KMS-11 (cell line): Measurements from ENCODE around the gene SUPT4H1.

Experiments
- H2AFZ ChIP-seq: fragments of 200-600 bp; sonication (generic); 2 replicates; pipeline ENCODE4 v1.6.1; 2016; ENCODE audit warnings: antibody characterized with exemption, mixed run types, low read depth
- H3K27ac ChIP-seq: fragments of 200-600 bp; sonication (generic); 2 replicates; pipeline ENCODE4 v1.6.1; 2016; ENCODE audit warnings: mild to moderate bottlenecking, mixed run types
- H3K27me3 ChIP-seq: fragments of 200-600 bp; sonication (generic); 2 replicates; pipeline ENCODE4 v1.6.1; 2017; ENCODE audit warnings: mild to moderate bottlenecking, low read depth, mixed run types, moderate library complexity; ENCODE audit not compliant: insufficient read depth
- H3K36me3 ChIP-seq: fragments of 200-600 bp; sonication (generic); 2 replicates; pipeline ENCODE4 v1.6.1; 2017; ENCODE audit warnings: mild to moderate bottlenecking, mixed run types; ENCODE audit not compliant: insufficient read depth
- H3K4me1 ChIP-seq: fragments of 200-600 bp; sonication (generic); 2 replicates; pipeline ENCODE4 v1.6.1; 2016; ENCODE audit warnings: mild to moderate bottlenecking, low read depth, mixed run types; ENCODE audit not compliant: poor library complexity, severe bottlenecking
- H3K4me2 ChIP-seq: fragments of 200-600 bp; sonication (generic); 2 replicates; pipeline ENCODE4 v1.7.0; 2016; ENCODE audit warnings: mild to moderate bottlenecking, mixed run types
- H3K4me3 ChIP-seq: fragments of 200-600 bp; sonication (generic); IDR thresholded peaks from 2 replicates; pipeline ENCODE4 v1.6.1; 2017; ENCODE audit warnings: low read depth, low read length, mixed read lengths; ENCODE audit not compliant: insufficient read depth
- H3K79me2 ChIP-seq: fragments of 200-600 bp; sonication (generic); 2 replicates; pipeline ENCODE4 v1.6.1; 2016; ENCODE audit warnings: low read depth, mixed run types; ENCODE audit not compliant: insufficient read depth
- H3K9ac ChIP-seq: fragments of 200-600 bp; sonication (generic); 2 replicates; pipeline ENCODE4 v1.6.1; 2016; ENCODE audit warnings: mild to moderate bottlenecking, mixed run types
- H4K20me1 ChIP-seq: fragments of 200-600 bp; sonication (generic); 2 replicates; pipeline ENCODE4 v1.6.1; 2016; ENCODE audit warnings: mild to moderate bottlenecking, mixed run types; ENCODE audit not compliant: insufficient read depth
- CTCF ChIP-seq: fragments of 200-600 bp; sonication (generic); conservative IDR thresholded peaks from 2 replicates; pipeline ENCODE4 v1.6.1; 2017; ENCODE audit warnings: low read depth, mild to moderate bottlenecking, antibody characterized with exemption, low read length, moderate library complexity, mixed read lengths

Gene SUPT4H1

GRCh38 chr17:58322581-58323185 lies 29.3 kb downstream of the SUPT4H1 start:
- no peak overlapping the region for H2AFZ ChIP-seq
- H3K4me2 ChIP-seq, result no peak overlapping the region
- no peaks in the 10 kb centered on the region for H3K36me3 ChIP-seq
- TF ChIP-seq CTCF, result no peak
- H3K4me1 ChIP-seq, result peaks cover 18% of the 10 kb centered on the region
- no peaks in the 10 kb centered on the region for H4K20me1 ChIP-seq
- H3K9ac ChIP-seq, result no peak overlapping the region
- no peak overlapping the region for H3K27ac ChIP-seq
- no peaks in the 10 kb centered on the region for H3K27me3 ChIP-seq
- no peak overlapping the region for H3K4me3 ChIP-seq
- no peaks in the 10 kb centered on the region for H3K79me2 ChIP-seq

GRCh38 chr17:58321571-58322525 lies 30.2 kb downstream of the SUPT4H1 start:
- no peak for TF ChIP-seq CTCF
- Histone ChIP-seq H2AFZ (no peak overlapping the region), H3K36me3 (no peaks in the 10 kb centered on the region), H3K9ac (no peak overlapping the region), H3K27ac (no peak overlapping the region), H3K4me2 (no peak overlapping the region), H4K20me1 (no peaks in the 10 kb centered on the region), H3K27me3 (no peaks in the 10 kb centered on the region), H3K79me2 (no peaks in the 10 kb centered on the region), H3K4me1 (peaks cover 21% of the 10 kb centered on the region), H3K4me3 (no peak overlapping the region)

- H3K9ac ChIP-seq, result no peak overlapping the region
- no peaks in the 10 kb centered on the region for H3K79me2 ChIP-seq
- H3K4me1 ChIP-seq, result peaks cover 21% of the 10 kb centered on the region
- no peak overlapping the region for H3K27ac ChIP-seq
- H3K4me3 ChIP-seq, result no peak overlapping the region
- no peaks in the 10 kb centered on the region for H4K20me1 ChIP-seq
- no peaks in the 10 kb centered on the region for H3K27me3 ChIP-seq
- no peaks in the 10 kb centered on the region for H3K36me3 ChIP-seq
- TF ChIP-seq CTCF, result no peak
- H3K4me2 ChIP-seq, result no peak overlapping the region
- H2AFZ ChIP-seq, result no peak overlapping the region
Observed at GRCh38 chr17:58320570-58321323, 31.3 kb downstream of the SUPT4H1 start.

- Histone ChIP-seq H3K4me2 (no peak overlapping the region), H2AFZ (no peak overlapping the region), H3K4me3 (no peak overlapping the region), H3K79me2 (no peaks in the 10 kb centered on the region), H3K27me3 (no peaks in the 10 kb centered on the region), H3K27ac (no peak overlapping the region), H3K4me1 (peaks cover 21% of the 10 kb centered on the region), H3K36me3 (no peaks in the 10 kb centered on the region), H4K20me1 (no peaks in the 10 kb centered on the region), H3K9ac (no peak overlapping the region)
- TF ChIP-seq CTCF, result no peak
Observed at GRCh38 chr17:58320163-58320558, 31.8 kb downstream of the SUPT4H1 start.
